Raji (cell line): Measurements from ENCODE around the gene PTPN7.

Source experiments
- POLR2A ChIP-seq: IDR thresholded peaks from 2 replicates; pipeline ENCODE4 v1.6.1; 2011; ENCODE audit warnings: low read depth, low read length, control low read depth; ENCODE audit not compliant: insufficient read depth

Gene PTPN7

DNA sequence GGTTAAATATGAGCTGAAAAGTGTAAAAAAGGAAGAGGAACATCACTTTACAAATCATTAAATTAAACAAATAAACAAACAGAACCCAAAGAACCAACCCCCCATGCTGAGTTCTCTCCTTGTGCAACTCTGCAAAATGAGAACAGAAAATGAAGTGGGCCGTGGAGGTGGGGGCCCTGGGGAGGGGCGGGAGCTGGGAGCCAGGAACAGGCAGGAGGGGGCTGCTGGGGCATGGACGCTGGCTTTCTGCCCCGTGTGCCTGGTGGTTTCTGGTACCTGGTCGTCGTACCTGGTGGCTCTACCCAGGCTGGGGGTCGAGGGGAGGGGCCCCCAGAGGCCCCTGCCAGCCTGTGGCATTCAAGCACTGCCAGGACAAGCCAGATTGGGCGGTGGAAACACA is 26.9 kb downstream of the PTPN7 start:
- no peak for TF ChIP-seq POLR2A

DNA sequence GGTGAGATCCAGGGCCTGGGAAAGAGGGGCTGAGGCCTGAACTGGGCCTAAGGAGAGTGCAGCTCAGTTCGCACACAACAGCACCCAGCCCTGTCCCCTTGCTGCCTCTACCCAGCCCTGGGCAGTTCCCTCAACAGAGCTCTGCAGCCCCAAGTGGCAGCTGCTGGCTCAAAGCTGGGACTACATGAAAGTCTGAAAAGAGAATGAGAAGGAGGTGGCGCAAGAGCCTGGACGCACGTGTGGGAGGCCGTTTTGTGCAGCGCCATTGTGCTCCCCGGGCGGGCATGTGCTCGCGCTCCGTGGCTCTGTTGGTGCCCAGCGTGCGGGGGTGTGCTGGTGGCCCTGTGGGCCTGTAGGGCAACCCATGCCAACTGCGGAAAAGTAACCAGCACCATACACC is 27.4 kb downstream of the PTPN7 start:
- no peak for TF ChIP-seq POLR2A

- no peak for TF ChIP-seq POLR2A
Measured at GRCh38 chr1:202131956-202132821, 28.2 kb downstream of the PTPN7 start.

- no peak for TF ChIP-seq POLR2A
Measured at GRCh38 chr1:202130816-202131522, 29.4 kb downstream of the PTPN7 start.

GRCh38 chr1:202130297-202130721 is 30.1 kb downstream of the PTPN7 start:
- no peak for TF ChIP-seq POLR2A

DNA sequence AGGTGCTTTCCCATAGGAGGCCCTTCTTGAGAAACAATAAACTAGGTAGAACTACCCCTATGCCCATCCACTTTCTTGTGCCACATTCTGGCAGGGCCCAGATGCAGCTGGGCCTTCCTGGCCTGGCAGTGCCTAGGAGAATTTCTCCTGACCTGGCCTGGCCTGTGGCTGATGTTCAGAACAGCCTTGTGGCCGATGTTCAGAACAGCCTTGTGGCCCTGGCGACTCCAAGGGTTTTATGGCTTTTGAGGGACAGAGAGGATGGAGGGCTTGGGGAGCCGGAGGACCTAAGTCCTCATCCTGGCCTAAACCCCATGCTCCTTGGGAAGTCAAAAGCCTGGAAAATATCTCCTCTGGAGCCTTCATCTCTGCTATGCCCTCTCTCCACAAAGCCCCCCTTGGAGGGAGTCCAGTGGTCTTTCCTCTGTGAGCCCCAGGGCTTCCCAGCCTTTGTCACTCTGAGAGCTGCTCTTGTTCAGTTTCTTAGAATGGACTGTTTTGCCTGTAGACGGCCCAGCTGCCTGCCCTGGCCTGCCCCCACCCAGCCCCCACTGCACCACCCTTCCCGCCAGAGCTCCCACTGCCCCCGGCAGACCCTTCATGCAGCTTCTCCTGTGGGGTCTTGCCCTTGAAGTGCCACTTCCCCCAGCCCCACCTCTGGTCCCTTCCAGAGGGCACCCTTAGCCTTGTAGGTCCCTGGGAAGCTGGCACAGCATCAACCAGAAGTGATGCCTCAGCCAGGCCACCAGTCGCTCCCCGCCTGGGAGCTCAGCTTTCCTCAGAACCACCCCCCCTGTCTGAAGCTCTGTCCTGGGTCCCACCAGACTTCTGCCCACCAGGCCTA is 30.7 kb downstream of the PTPN7 start:
- TF ChIP-seq POLR2A: no peak

GRCh38 chr1:202127836-202128622 is 32.4 kb downstream of the PTPN7 start:
- TF ChIP-seq POLR2A: no peak

GRCh38 chr1:202127061-202127460 is 33.3 kb downstream of the PTPN7 start:
- no peak for TF ChIP-seq POLR2A

DNA sequence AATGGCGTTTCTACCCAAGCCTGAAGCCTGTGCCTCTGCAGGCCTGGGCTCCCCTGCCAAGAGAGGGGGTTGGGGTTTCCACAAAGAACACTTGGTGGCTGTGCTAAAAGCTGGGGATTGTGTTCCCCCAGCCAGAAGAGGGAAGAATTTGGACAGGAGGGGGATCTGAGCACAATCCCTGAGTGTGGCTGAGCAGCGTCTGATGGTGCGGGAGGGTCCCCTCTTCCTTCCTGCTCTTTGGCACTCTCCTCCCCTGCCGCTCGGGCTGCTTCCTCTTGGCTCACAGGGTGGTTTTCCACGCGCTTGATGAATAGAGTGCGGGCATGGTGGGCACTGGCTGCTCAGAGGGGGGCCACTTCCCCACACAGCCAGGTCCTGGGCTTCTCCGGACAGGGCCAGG is 34.0 kb downstream of the PTPN7 start:
- TF ChIP-seq POLR2A: no peak

DNA sequence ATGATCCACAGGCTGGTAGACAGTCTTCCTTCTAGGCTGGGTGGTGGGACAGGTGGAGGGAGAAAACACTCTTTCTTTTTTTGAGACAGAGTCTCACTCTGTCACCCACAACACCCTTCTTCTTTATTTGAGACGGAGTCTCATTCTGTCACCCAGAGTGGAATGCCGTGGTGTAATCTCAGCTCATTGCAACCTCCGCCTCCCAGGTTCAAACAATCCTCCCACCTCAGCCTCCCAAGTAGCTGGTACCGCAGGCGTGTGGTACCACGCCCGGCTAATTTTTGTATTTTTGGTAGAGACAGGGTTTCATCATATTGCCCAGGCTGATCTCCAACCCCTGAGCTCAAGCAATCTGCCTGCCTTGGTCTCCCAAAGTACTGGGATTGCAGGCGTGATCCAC is 34.8 kb downstream of the PTPN7 start:
- TF ChIP-seq POLR2A: no peak

DNA sequence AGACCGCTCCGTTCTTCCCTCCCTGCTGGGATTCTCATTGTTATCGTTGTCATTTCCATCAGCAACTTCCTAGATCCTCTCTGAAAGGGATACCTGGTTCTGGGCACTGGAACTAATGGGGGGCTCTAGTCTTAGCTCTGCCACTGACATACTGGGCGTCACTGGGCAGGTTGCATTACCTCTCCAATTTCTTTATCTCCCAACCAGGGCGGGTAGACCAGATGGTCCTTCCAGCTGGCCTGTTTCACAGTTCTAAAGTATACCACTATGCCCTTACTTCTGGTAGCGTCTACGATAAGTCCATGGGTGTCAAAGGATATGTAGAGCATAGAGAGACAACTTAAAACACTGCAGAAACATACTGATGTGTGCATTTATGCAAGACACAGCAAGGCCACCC is 36.3 kb downstream of the PTPN7 start:
- TF ChIP-seq POLR2A: no peak

GRCh38 chr1:202123336-202123813 is 37.0 kb downstream of the PTPN7 start:
- TF ChIP-seq POLR2A: no peak

- no peak for TF ChIP-seq POLR2A
Measured at GRCh38 chr1:202122639-202123335, 37.6 kb downstream of the PTPN7 start, which contains the start of gene GPR37L1. TSS of gene GPR37L1 (plus strand) at chr1:202122917. CDS start at chr1:202122964, 47 bp downstream.

- TF ChIP-seq POLR2A: no peak
Measured at GRCh38 chr1:202121006-202121405, 39.4 kb downstream of the PTPN7 start.
